OCI-LY3 (cell line): ENCODE results near the gene SPIRE1.

Experiments
- H2AFZ ChIP-seq: fragments of 200-600, 300-600 bp; shearing (Covaris generic); 2 replicates; pipeline ENCODE4 v1.6.0; 2014; ENCODE audit warnings: antibody characterized with exemption, low read depth, low read length
- H3K27ac ChIP-seq: fragments of 200-600, 300-600 bp; sonication (generic); 2 replicates; pipeline ENCODE4 v1.5.1; 2014; ENCODE audit warnings: mild to moderate bottlenecking, low read length, moderate library complexity, mixed read lengths
- H3K27me3 ChIP-seq: fragments of 200-600, 300-600 bp; sonication (generic); 2 replicates; pipeline ENCODE4 v1.6.1; 2014; ENCODE audit warnings: low read depth, low read length, mixed read lengths
- H3K36me3 ChIP-seq: fragments of 200-600, 300-600 bp; sonication (generic); replicated peaks from 2 replicates; pipeline ENCODE3; 2014; ENCODE audit warnings: low read depth, low read length, mixed read lengths
- H3K4me1 ChIP-seq: fragments of 300-600, 200-600 bp; sonication (generic); 2 replicates; pipeline ENCODE4 v1.6.1; 2014; ENCODE audit warnings: low read length, mixed read lengths
- H3K4me2 ChIP-seq: fragments of 200-600, 300-600 bp; sonication (generic); 2 replicates; pipeline ENCODE4 v1.6.1; 2014; ENCODE audit warnings: low read length, mixed read lengths
- H3K4me3 ChIP-seq: fragments of 300-600, 200-600 bp; sonication (generic); 2 replicates; pipeline ENCODE4 v1.5.1; 2014; ENCODE audit warnings: antibody characterized with exemption, mild to moderate bottlenecking, low read length, moderate library complexity
- H3K79me2 ChIP-seq: fragments of 300-600, 200-600 bp; shearing (Covaris generic); 2 replicates; pipeline ENCODE4 v1.6.1; 2014; ENCODE audit warnings: mild to moderate bottlenecking, low read length, mixed read lengths
- H3K9ac ChIP-seq: fragments of 300-600, 200-600 bp; shearing (Covaris generic); 2 replicates; pipeline ENCODE4 v1.6.0; 2014; ENCODE audit warnings: mild to moderate bottlenecking, low read length, moderate library complexity
- H3K9me3 ChIP-seq: fragments of 200-600, 300-600 bp; shearing (Covaris generic); 2 replicates; pipeline ENCODE4 v1.6.1; 2014; ENCODE audit warnings: low read length, mixed read lengths; ENCODE audit not compliant: insufficient read depth
- H4K20me1 ChIP-seq: fragments of 200-600, 300-600 bp; sonication (generic); 2 replicates; pipeline ENCODE4 v1.6.1; 2016; ENCODE audit warnings: low read length, mixed read lengths; ENCODE audit not compliant: insufficient read depth
- EZH2phosphoT487 ChIP-seq: fragments of 200-600 bp; shearing (Covaris generic); IDR thresholded peaks from 2 replicates; pipeline ENCODE4 v1.6.1; 2018; ENCODE audit warnings: antibody characterized with exemption, mixed run types, low read depth
- TF ChIP-seq, protein P1 (sequence below): fragments of 200-600, 300-600 bp; sonication (generic); IDR thresholded peaks from 2 replicates; pipeline ENCODE4 v1.5.1; 2014; ENCODE audit warnings: antibody characterized with exemption, low read length, low read depth

SPIRE1 gene

DNA sequence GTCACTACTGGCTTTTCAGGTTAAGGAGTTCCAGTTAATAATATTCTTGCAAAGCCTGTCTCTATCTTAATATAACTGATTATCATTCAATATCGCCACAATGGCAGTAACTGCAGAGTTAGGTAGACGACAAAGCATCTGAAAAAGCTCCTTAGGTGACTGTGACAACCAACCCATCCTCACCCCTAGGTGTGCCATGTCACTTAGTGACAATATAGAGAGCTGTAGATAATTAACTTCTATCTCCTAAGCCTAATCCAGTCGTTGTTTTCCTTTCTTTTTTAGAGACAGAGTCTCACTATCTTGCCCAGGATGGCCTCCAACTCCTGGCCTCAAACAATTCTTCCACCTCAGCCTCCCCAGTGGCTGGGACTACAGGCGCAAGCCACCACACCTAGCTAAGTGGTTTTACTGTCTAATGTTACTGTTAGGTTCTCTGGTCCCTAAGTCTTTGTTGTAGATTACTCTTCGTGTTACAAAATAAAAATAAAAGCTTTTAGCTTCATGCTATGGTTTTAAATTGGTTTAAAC is 65.2 kb downstream of the SPIRE1 start:
- Histone ChIP-seq H3K79me2 (no peaks in the 10 kb centered on the region), H2AFZ (no peak overlapping the region), H3K4me2 (no peak overlapping the region), H4K20me1 (no peaks in the 10 kb centered on the region), H3K9me3 (no peaks in the 10 kb centered on the region), H3K27me3 (no peaks in the 10 kb centered on the region), H3K4me1 (no peaks in the 10 kb centered on the region), H3K9ac (no peak overlapping the region), H3K27ac (no peak overlapping the region), H3K4me3 (no peak overlapping the region), H3K36me3 (no peaks in the 10 kb centered on the region)
- TF ChIP-seq, protein P1, sequence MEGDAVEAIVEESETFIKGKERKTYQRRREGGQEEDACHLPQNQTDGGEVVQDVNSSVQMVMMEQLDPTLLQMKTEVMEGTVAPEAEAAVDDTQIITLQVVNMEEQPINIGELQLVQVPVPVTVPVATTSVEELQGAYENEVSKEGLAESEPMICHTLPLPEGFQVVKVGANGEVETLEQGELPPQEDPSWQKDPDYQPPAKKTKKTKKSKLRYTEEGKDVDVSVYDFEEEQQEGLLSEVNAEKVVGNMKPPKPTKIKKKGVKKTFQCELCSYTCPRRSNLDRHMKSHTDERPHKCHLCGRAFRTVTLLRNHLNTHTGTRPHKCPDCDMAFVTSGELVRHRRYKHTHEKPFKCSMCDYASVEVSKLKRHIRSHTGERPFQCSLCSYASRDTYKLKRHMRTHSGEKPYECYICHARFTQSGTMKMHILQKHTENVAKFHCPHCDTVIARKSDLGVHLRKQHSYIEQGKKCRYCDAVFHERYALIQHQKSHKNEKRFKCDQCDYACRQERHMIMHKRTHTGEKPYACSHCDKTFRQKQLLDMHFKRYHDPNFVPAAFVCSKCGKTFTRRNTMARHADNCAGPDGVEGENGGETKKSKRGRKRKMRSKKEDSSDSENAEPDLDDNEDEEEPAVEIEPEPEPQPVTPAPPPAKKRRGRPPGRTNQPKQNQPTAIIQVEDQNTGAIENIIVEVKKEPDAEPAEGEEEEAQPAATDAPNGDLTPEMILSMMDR = no peak
- TF ChIP-seq EZH2phosphoT487 = no peak

GRCh38 chr18:12589448-12589847 is 68.5 kb downstream of the SPIRE1 start:
- TF ChIP-seq EZH2phosphoT487 = no peak
- TF ChIP-seq, protein P1 = no peak
- H3K79me2 ChIP-seq = no peaks in the 10 kb centered on the region
- no peak overlapping the region for H3K9ac ChIP-seq
- no peaks in the 10 kb centered on the region for H4K20me1 ChIP-seq
- no peaks in the 10 kb centered on the region for H3K36me3 ChIP-seq
- H3K9me3 ChIP-seq = no peaks in the 10 kb centered on the region
- no peak overlapping the region for H2AFZ ChIP-seq
- H3K27ac ChIP-seq = no peak overlapping the region
- no peaks in the 10 kb centered on the region for H3K4me1 ChIP-seq
- no peak overlapping the region for H3K4me3 ChIP-seq
- H3K4me2 ChIP-seq = no peak overlapping the region
- no peaks in the 10 kb centered on the region for H3K27me3 ChIP-seq

DNA sequence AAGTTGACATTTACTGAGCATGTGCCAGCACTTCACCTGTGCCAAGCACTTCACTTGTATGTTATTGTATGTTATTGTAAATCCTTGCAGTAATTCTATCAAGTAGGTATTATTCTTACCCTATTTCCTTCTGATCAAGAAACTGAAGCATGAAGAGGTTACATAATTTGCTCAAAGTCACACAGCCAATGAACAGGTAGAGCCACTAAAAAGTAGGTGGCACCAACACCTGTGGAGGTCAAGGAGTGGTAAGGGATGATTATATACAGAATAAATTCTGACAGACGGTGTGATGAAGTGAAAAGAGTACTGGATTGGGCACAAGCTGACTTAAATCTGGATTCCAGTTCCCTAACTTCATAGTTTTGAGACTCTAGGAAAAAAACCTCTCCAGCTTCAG is 71.0 kb downstream of the SPIRE1 start:
- Histone ChIP-seq H2AFZ (no peak overlapping the region), H3K9ac (no peak overlapping the region), H3K4me3 (no peak overlapping the region), H3K27me3 (no peaks in the 10 kb centered on the region), H4K20me1 (no peaks in the 10 kb centered on the region), H3K4me2 (no peak overlapping the region), H3K9me3 (no peaks in the 10 kb centered on the region), H3K4me1 (no peaks in the 10 kb centered on the region), H3K36me3 (no peaks in the 10 kb centered on the region), H3K79me2 (no peaks in the 10 kb centered on the region), H3K27ac (no peak overlapping the region)
- TF ChIP-seq, protein P1 = no peak
- no peak for TF ChIP-seq EZH2phosphoT487

DNA sequence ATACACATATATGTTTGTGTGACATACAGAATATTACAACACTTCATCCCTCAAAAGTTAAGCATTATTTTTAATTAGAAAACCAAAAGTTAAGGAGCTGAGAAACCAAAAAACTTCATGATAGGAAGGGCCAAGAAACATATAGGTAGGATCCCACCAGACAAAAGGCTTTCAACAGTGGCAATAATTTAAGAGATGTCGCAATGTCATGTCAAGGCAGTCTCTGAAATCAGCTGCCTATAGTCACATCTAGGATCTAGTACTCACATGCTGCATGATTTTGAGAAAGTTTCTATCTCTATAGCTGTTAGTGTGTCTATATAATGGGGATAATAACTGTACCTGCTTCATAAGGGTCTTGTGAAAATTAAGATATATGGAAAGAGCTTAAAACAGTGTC is 72.7 kb downstream of the SPIRE1 start:
- Histone ChIP-seq H3K4me2 (no peak overlapping the region), H3K9me3 (no peaks in the 10 kb centered on the region), H3K27me3 (no peaks in the 10 kb centered on the region), H3K9ac (no peak overlapping the region), H3K4me3 (no peak overlapping the region), H3K36me3 (no peaks in the 10 kb centered on the region), H3K4me1 (no peaks in the 10 kb centered on the region), H3K79me2 (no peaks in the 10 kb centered on the region), H2AFZ (no peak overlapping the region), H3K27ac (no peak overlapping the region), H4K20me1 (no peaks in the 10 kb centered on the region)
- no peak for TF ChIP-seq EZH2phosphoT487
- TF ChIP-seq, protein P1 = no peak
